HEK293 (cell line): ENCODE measurements around the gene ZNF783.

Source experiments
- CTCF ChIA-PET: fragments of 350-600 bp; formaldehyde crosslinking; extraction: SDS; loops from one replicate; lab custom pipeline; 2021; ENCODE audit warnings: antibody characterized with exemption; lab: Yijun Ruan, JAX
- POLR2A ChIA-PET: fragments of 300-600 bp; formaldehyde crosslinking; extraction: SDS; loops from one replicate; lab custom pipeline; 2020; ENCODE audit warnings: antibody characterized with exemption, inconsistent platforms; lab: Yijun Ruan, JAX
- H3K27ac ChIP-seq: fragments of 200-500 bp; sonication (Bioruptor generic); 2 replicates; pipeline ENCODE4 v1.5.1; 2014; ENCODE audit warnings: low read depth, low read length, control low read depth, inconsistent platforms; ENCODE audit errors: extremely low read depth
- H3K36me3 ChIP-seq, 2 experiments: fragments of 200-500 bp in 1 of 2; sonication (Bioruptor generic) in 1 of 2; 1 replicate in 1 of 2; 2 replicates in 1 of 2; pipeline ENCODE4 v1.5.1; 2014 to 2017; ENCODE audit warnings: inconsistent platforms in 2 of 2, low read length in 2 of 2; ENCODE audit not compliant: control insufficient read depth in 2 of 2, insufficient read depth in 1 of 2
- H3K4me1 ChIP-seq: fragments of 200-500 bp; sonication (Bioruptor generic); 2 replicates; pipeline ENCODE4 v1.5.1; 2014; ENCODE audit warnings: mild to moderate bottlenecking, low read length, inconsistent platforms; ENCODE audit not compliant: control insufficient read depth, insufficient read depth
- H3K4me3 ChIP-seq: 2 replicates; pipeline ENCODE4 v1.5.1; 2011; ENCODE audit warnings: low read depth, mild to moderate bottlenecking, control low read depth, low read length, moderate library complexity
- H3K9me3 ChIP-seq: fragments of 200-500 bp; sonication (Bioruptor generic); 2 replicates; pipeline ENCODE4 v1.5.1; 2014; ENCODE audit warnings: low read depth, low read length, inconsistent platforms; ENCODE audit not compliant: control insufficient read depth, insufficient read depth
- BCL11B ChIP-seq: fragments of 450-650 bp; formaldehyde crosslinking; IDR thresholded peaks from 2 replicates; pipeline ENCODE4 v1.5.1; 2016; ENCODE audit warnings: low read depth, missing biosample characterization, missing genetic modification characterization
- GFI1B ChIP-seq: fragments of 450-650 bp; formaldehyde crosslinking; IDR thresholded peaks from 2 replicates; pipeline ENCODE4 v1.5.1; 2016; ENCODE audit warnings: missing biosample characterization, missing genetic modification characterization
- HOXA7 ChIP-seq: sonication (generic); formaldehyde crosslinking; IDR thresholded peaks from 2 replicates; pipeline ENCODE4 v1.8.1; 2022; ENCODE audit warnings: missing genetic modification reagents, borderline replicate concordance
- IKZF3 ChIP-seq: fragments of 450-650 bp; IDR thresholded peaks from 2 replicates; pipeline ENCODE4 v1.5.0; 2018; ENCODE audit warnings: missing biosample characterization, mild to moderate bottlenecking, missing genetic modification characterization, moderate library complexity
- KLF17 ChIP-seq: fragments of 450-650 bp; formaldehyde crosslinking; IDR thresholded peaks from 2 replicates; pipeline ENCODE4 v1.5.1; 2016; ENCODE audit warnings: missing biosample characterization, missing genetic modification characterization
- MZF1 ChIP-seq: fragments of 450-650 bp; formaldehyde crosslinking; IDR thresholded peaks from 2 replicates; pipeline ENCODE4 v1.5.1; 2017; ENCODE audit warnings: missing biosample characterization, missing genetic modification characterization, borderline replicate concordance
- OVOL3 ChIP-seq: fragments of 450-650 bp; formaldehyde crosslinking; IDR thresholded peaks from 2 replicates; pipeline ENCODE4 v1.5.1; 2016; ENCODE audit warnings: missing biosample characterization, missing genetic modification characterization
- ZFP37 ChIP-seq: fragments of 450-650 bp; formaldehyde crosslinking; IDR thresholded peaks from 2 replicates; pipeline ENCODE4 v1.5.1; 2016; ENCODE audit warnings: missing biosample characterization, missing genetic modification characterization
- ZNF10 ChIP-seq: fragments of 450-650 bp; formaldehyde crosslinking; IDR thresholded peaks from 2 replicates; pipeline ENCODE4 v1.5.1; 2017; ENCODE audit warnings: missing biosample characterization, missing genetic modification characterization
- ZNF146 ChIP-seq: fragments of 450-650 bp; formaldehyde crosslinking; IDR thresholded peaks from 2 replicates; pipeline ENCODE4 v1.5.1; 2016; ENCODE audit warnings: missing biosample characterization, missing genetic modification characterization
- ZNF155 ChIP-seq: fragments of 450-650 bp; formaldehyde crosslinking; IDR thresholded peaks from 2 replicates; pipeline ENCODE4 v1.5.1; 2016; ENCODE audit warnings: missing biosample characterization, missing genetic modification characterization
- ZNF211 ChIP-seq: fragments of 450-650 bp; formaldehyde crosslinking; IDR thresholded peaks from 2 replicates; pipeline ENCODE4 v1.5.1; 2016; ENCODE audit warnings: low read depth, missing biosample characterization, missing genetic modification characterization
- ZNF23 ChIP-seq: fragments of 450-650 bp; formaldehyde crosslinking; IDR thresholded peaks from 2 replicates; pipeline ENCODE4 v1.5.1; 2016; ENCODE audit warnings: missing biosample characterization, missing genetic modification characterization, borderline replicate concordance
- ZNF24 ChIP-seq: fragments of 450-650 bp; formaldehyde crosslinking; IDR thresholded peaks from 2 replicates; pipeline ENCODE4 v1.5.1; 2016; ENCODE audit warnings: missing biosample characterization, missing genetic modification characterization
- ZNF292 ChIP-seq: fragments of 450-650 bp; formaldehyde crosslinking; IDR thresholded peaks from 2 replicates; pipeline ENCODE4 v1.5.1; 2016; ENCODE audit warnings: low read depth, missing biosample characterization, missing genetic modification characterization, borderline replicate concordance
- ZNF324 ChIP-seq: fragments of 450-650 bp; formaldehyde crosslinking; IDR thresholded peaks from 2 replicates; pipeline ENCODE4 v1.5.1; 2016; ENCODE audit warnings: missing biosample characterization, missing genetic modification characterization
- ZNF37A ChIP-seq: fragments of 450-650 bp; IDR thresholded peaks from 2 replicates; pipeline ENCODE4 v1.5.1; 2018; ENCODE audit warnings: missing biosample characterization, missing genetic modification characterization
- ZNF423 ChIP-seq: fragments of 450-650 bp; formaldehyde crosslinking; IDR thresholded peaks from 2 replicates; pipeline ENCODE4 v1.5.1; 2016; ENCODE audit warnings: missing biosample characterization, missing genetic modification characterization
- ZNF449 ChIP-seq: fragments of 450-650 bp; formaldehyde crosslinking; IDR thresholded peaks from 2 replicates; pipeline ENCODE4 v1.5.1; 2017; ENCODE audit warnings: missing biosample characterization, mild to moderate bottlenecking, missing genetic modification characterization, moderate library complexity
- ZNF514 ChIP-seq: fragments of 450-650 bp; formaldehyde crosslinking; IDR thresholded peaks from 2 replicates; pipeline ENCODE4 v1.5.1; 2016; ENCODE audit warnings: missing biosample characterization, missing genetic modification characterization
- ZNF624 ChIP-seq: fragments of 450-650 bp; formaldehyde crosslinking; IDR thresholded peaks from 2 replicates; pipeline ENCODE4 v1.5.1; 2017; ENCODE audit warnings: missing biosample characterization, missing genetic modification characterization
- ZNF776 ChIP-seq: fragments of 450-650 bp; formaldehyde crosslinking; IDR thresholded peaks from 2 replicates; pipeline ENCODE4 v1.5.0; 2017; ENCODE audit warnings: missing biosample characterization, missing genetic modification characterization, borderline replicate concordance
- ZNF777 ChIP-seq: fragments of 450-650 bp; formaldehyde crosslinking; IDR thresholded peaks from 2 replicates; pipeline ENCODE4 v1.5.1; 2017; ENCODE audit warnings: missing biosample characterization, missing genetic modification characterization, borderline replicate concordance
- ZNF837 ChIP-seq: fragments of 450-650 bp; formaldehyde crosslinking; IDR thresholded peaks from 2 replicates; pipeline ENCODE4 v1.5.1; 2016; ENCODE audit warnings: missing biosample characterization, missing genetic modification characterization
- ZSCAN5A ChIP-seq: fragments of 450-650 bp; formaldehyde crosslinking; IDR thresholded peaks from 2 replicates; pipeline ENCODE4 v1.5.1; 2016; ENCODE audit warnings: missing biosample characterization, missing genetic modification characterization
- TF ChIP-seq, protein P1 (sequence below): fragments of 450-650 bp; formaldehyde crosslinking; optimal IDR thresholded peaks from 2 replicates; pipeline ENCODE3; 2016; ENCODE audit warnings: missing biosample characterization, mild to moderate bottlenecking, missing genetic modification characterization

Gene ZNF783

GRCh38 chr7:149297034-149297755 lies 35.2 kb downstream of the ZNF783 start:
- TF ChIP-seq IKZF3 (no peak), BCL11B (tag by site-specific recombination) (no peak), ZNF211 (tag by site-specific recombination) (no peak), ZNF292 (tag by site-specific recombination) (no peak), ZNF37A (tag by site-specific recombination) (no peak), ZNF423 (tag by site-specific recombination) (no peak), ZNF624 (tag by site-specific recombination) (no peak), ZNF23 (tag by site-specific recombination) (no peak), ZNF776 (no peak), ZNF514 (tag by site-specific recombination) (no peak), ZFP37 (tag by site-specific recombination) (no peak), ZNF155 (tag by site-specific recombination) (no peak), KLF17 (tag by site-specific recombination) (no peak), ZNF449 (tag by site-specific recombination) (no peak), ZNF324 (tag by site-specific recombination) (no peak), ZNF837 (no peak), OVOL3 (no peak), ZSCAN5A (tag by site-specific recombination) (no peak), ZNF24 (no peak), GFI1B (tag by site-specific recombination) (no peak)
- Histone ChIP-seq H3K4me1 (no peaks in the 10 kb centered on the region), H3K4me3 (no peak overlapping the region), H3K27ac (no peak overlapping the region), H3K36me3 (peaks cover 0 to 24% of the 10 kb centered on the region in 2 experiments; a peak in 1 of 3 replicates), H3K9me3 (no peaks in the 10 kb centered on the region)
- CTCF ChIA-PET, result interaction anchor here (1.1 to 1.3 kb wide), 2 partner anchors 11 to 13 kb away, joined by 4 to 6 read pairs; no protein-coding TSS in a partner anchor
- POLR2A ChIA-PET, result interaction anchor here (1.4 kb wide), 1 partner anchor 12 kb away, joined by 3 read pairs; no protein-coding TSS in a partner anchor

- H3K4me3 ChIP-seq, result no peak overlapping the region
- H3K27ac ChIP-seq, result no peak overlapping the region
- TF ChIP-seq, protein P1, sequence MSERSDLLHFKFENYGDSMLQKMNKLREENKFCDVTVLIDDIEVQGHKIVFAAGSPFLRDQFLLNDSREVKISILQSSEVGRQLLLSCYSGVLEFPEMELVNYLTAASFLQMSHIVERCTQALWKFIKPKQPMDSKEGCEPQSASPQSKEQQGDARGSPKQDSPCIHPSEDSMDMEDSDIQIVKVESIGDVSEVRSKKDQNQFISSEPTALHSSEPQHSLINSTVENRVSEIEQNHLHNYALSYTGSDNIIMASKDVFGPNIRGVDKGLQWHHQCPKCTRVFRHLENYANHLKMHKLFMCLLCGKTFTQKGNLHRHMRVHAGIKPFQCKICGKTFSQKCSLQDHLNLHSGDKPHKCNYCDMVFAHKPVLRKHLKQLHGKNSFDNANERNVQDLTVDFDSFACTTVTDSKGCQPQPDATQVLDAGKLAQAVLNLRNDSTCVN, result no peak
- no peak for TF ChIP-seq HOXA7 (CRISPR knock-in tag)
- TF ChIP-seq ZNF10, result no peak
- TF ChIP-seq MZF1 (tag by site-specific recombination), result no peak
- no peak for TF ChIP-seq ZNF777 (tag by site-specific recombination)
- no peak for TF ChIP-seq ZNF146 (tag by site-specific recombination)
- ChIA-PET POLR2A (no interaction called here), CTCF (interaction anchor here (2.8 kb wide), 1 partner anchor 9 kb away, joined by 11 read pairs; no protein-coding TSS in a partner anchor)
- no peaks in the 10 kb centered on the region for H3K4me1 ChIP-seq
- no peaks in the 10 kb centered on the region for H3K9me3 ChIP-seq
- peaks cover 0 to 3% of the 10 kb centered on the region in 2 experiments; a peak in 1 of 3 replicates for H3K36me3 ChIP-seq
These were observed 38.8 kb downstream of the ZNF783 start for GRCh38 chr7:149300620-149301285.
